CD14-positive monocyte (primary cell): ENCODE measurements around the gene MAPK12. TPM values are rescaled to one million over a fixed set of nuclear protein-coding genes. Genes with fewer than 3 reads are reported as not detected.

Source experiments
- DNase-seq, 3 donors: peaks; one replicate each; pipeline ENCODE4 v3.0.0-alpha.2; 2011 to 2022
- H2AFZ ChIP-seq: 2 replicates; pipeline ENCODE4 v1.6.0; 2012; ENCODE audit warnings: mild to moderate bottlenecking, low read depth, low read length, inconsistent platforms; ENCODE audit not compliant: insufficient read depth, poor library complexity, severe bottlenecking
- H3K27ac ChIP-seq, 2 donors: 1 replicate in 1 of 2; 2 replicates in 1 of 2; pipeline ENCODE4 v1.5.1; 2012 to 2013; ENCODE audit warnings: low read length in 2 of 2, control low read depth in 1 of 2, inconsistent platforms in 1 of 2, low read depth in 1 of 2, mild to moderate bottlenecking in 1 of 2
- H3K27me3 ChIP-seq, 2 donors: one replicate each; pipeline versions ENCODE4 v1.6.0 to v1.6.1; 2011 to 2013; ENCODE audit warnings: low read length in 2 of 2; ENCODE audit not compliant: control insufficient read depth in 2 of 2, insufficient read depth in 2 of 2
- H3K36me3 ChIP-seq, 2 donors: replicated peaks in 1 of 2; 1 replicate in 1 of 2; 2 replicates in 1 of 2; pipeline versions ENCODE4 v1.5.1 to v1.6.1; 2012 to 2013; ENCODE audit warnings: low read length in 2 of 2, control low read depth in 1 of 2, inconsistent platforms in 1 of 2, mild to moderate bottlenecking in 1 of 2; ENCODE audit not compliant: insufficient read depth in 2 of 2, control insufficient read depth in 1 of 2
- H3K4me1 ChIP-seq, 2 donors: 1 replicate in 1 of 2; 2 replicates in 1 of 2; pipeline versions ENCODE4 v1.5.1 to v1.6.1; 2012 to 2013; ENCODE audit warnings: low read length in 2 of 2, control low read depth in 1 of 2, inconsistent platforms in 1 of 2, mild to moderate bottlenecking in 1 of 2, moderate library complexity in 1 of 2; ENCODE audit not compliant: insufficient read depth in 2 of 2, control insufficient read depth in 1 of 2
- H3K4me2 ChIP-seq: replicated peaks from 2 replicates; pipeline ENCODE3; 2012; ENCODE audit warnings: low read length, moderate library complexity, mild to moderate bottlenecking; ENCODE audit not compliant: poor library complexity, severe bottlenecking; ENCODE audit errors: extremely low read depth
- H3K4me3 ChIP-seq, 3 experiments: fragments of 200-600 bp in 1 of 3; sonication (generic) in 1 of 3; replicated peaks in 1 of 3; 1 replicate in 2 of 3; 2 replicates in 1 of 3; pipeline ENCODE4 v1.5.1; 2011 to 2013; ENCODE audit warnings: low read length in 3 of 3, mild to moderate bottlenecking in 3 of 3, control low read depth in 2 of 3, low read depth in 2 of 3, inconsistent platforms in 1 of 3, moderate library complexity in 1 of 3
- H3K79me2 ChIP-seq: 2 replicates; pipeline ENCODE4 v1.6.0; 2012; ENCODE audit warnings: mild to moderate bottlenecking, control low read depth, inconsistent platforms, low read length, moderate library complexity; ENCODE audit not compliant: insufficient read depth
- H3K9ac ChIP-seq: 2 replicates; pipeline ENCODE4 v1.6.0; 2017; ENCODE audit warnings: low read length, mild to moderate bottlenecking; ENCODE audit not compliant: insufficient read depth, poor library complexity, severe bottlenecking
- H3K9me3 ChIP-seq, 2 donors: replicated peaks in 1 of 2; 1 replicate in 1 of 2; 2 replicates in 1 of 2; pipeline versions ENCODE4 v1.5.1 to v1.6.1; 2012 to 2013; ENCODE audit warnings: low read length in 2 of 2, control low read depth in 1 of 2; ENCODE audit not compliant: control insufficient read depth in 1 of 2, insufficient read depth in 1 of 2
- H4K20me1 ChIP-seq: 2 replicates; pipeline ENCODE4 v1.6.0; 2012; ENCODE audit warnings: mild to moderate bottlenecking, low read length, control low read depth, moderate library complexity; ENCODE audit not compliant: insufficient read depth
- H3K27ac Mint-ChIP-seq, 7 donors: one replicate each; pipeline ENCODE4 v1.8.0; 2020; ENCODE audit warnings: mild to moderate bottlenecking in 7 of 7, mixed read lengths in 7 of 7, moderate library complexity in 6 of 7, inconsistent platforms in 2 of 7
- H3K27me3 Mint-ChIP-seq, 3 donors: one replicate each; pipeline ENCODE4 v1.8.0; 2021 to 2022; ENCODE audit warnings: low read depth in 3 of 3, mild to moderate bottlenecking in 3 of 3, mixed read lengths in 3 of 3, moderate library complexity in 3 of 3, inconsistent platforms in 1 of 3
- H3K36me3 Mint-ChIP-seq, 2 donors: one replicate each; pipeline ENCODE4 v1.8.0; 2020; ENCODE audit warnings: mixed read lengths in 2 of 2, inconsistent platforms in 1 of 2, mild to moderate bottlenecking in 1 of 2
- H3K4me1 Mint-ChIP-seq: one replicate; pipeline ENCODE4 v1.8.0; 2020; ENCODE audit warnings: mild to moderate bottlenecking, mixed read lengths
- H3K4me3 Mint-ChIP-seq, 2 donors: one replicate each; pipeline ENCODE4 v1.8.0; 2020; ENCODE audit warnings: mild to moderate bottlenecking in 2 of 2, mixed read lengths in 2 of 2, moderate library complexity in 1 of 2
- H3K9me3 Mint-ChIP-seq, 7 donors: one replicate each; pipeline ENCODE4 v1.8.0; 2020 to 2022; ENCODE audit warnings: mixed read lengths in 7 of 7, mild to moderate bottlenecking in 6 of 7, moderate library complexity in 6 of 7, inconsistent platforms in 2 of 7
- CTCF ChIP-seq: fragments of 200-600 bp; IDR thresholded peaks from one replicate; pipeline ENCODE4 v1.8.0; 2022; ENCODE audit warnings: antibody characterized with exemption, mild to moderate bottlenecking
- WGBS: methylation state at CpG from one replicate; pipeline ENCODE4 v1.1.5; 2013; ENCODE audit warnings: missing lambda C conversion rate; ENCODE audit not compliant: insufficient coverage; 5-methylcytosine and 5-hydroxymethylcytosine counted together
- intact Hi-C, 2 donors: fragments of 100-400 bp; cut with micrococcal nuclease; formaldehyde crosslinking; loops; one replicate each; pipeline versions ENCODE4 v1.15.0 to v1.15.1; 2023
- polyA plus RNA-seq, 3 donors: library from polyadenylated mRNA; depleted of rRNA in 1 of 3; unstranded in 2 of 3; stranded (reverse) in 1 of 3; fragments of 300-500 nt in 2 of 3; fragments of >200 nt in 1 of 3; fragmentation: Illumina TruSeq in 2 of 3; gene quantifications; 1 replicate in 2 of 3; 2 replicates in 1 of 3; pipeline ENCODE4 v1.2.3, GENCODE V29; 2012 to 2021

The MAPK12 gene
- polyA plus RNA-seq, 3 donors: 0.06 to 3.2 (median 0.13) TPM

DNA sequence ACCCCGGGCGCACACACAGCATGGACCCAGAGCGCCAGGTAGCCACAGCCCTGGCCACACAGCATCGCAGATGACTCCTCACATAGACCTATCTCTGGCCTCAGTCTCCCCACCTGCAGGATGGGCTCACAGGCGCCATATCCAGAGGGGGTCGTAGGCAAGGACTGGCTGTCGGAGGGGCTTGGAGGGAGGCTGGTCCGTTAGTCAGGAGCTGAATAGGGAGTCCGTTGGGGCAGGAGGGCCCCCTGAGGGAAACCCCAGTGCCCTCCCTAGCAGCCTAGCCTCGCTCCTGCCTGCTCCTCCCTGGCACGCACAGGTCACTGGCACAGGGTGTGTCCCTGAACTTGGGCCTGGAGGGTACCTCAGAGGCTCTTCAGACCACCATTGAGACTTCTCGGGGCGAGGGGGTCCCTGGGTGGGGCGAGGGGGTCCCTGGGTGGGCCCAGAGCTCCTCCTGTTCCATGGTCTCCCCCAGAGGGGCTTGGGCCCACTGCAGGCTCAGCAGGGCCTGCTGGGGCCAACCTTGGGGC lies 44.0 kb upstream of the MAPK12 start:
- no peak for TF ChIP-seq CTCF
- Histone ChIP-seq H4K20me1 (peaks cover 63% of the 10 kb centered on the region), H3K4me3 (peak overlapping the region; percentile 90 to 100 (median 92)), H3K79me2 (peaks cover 66% of the 10 kb centered on the region), H2AFZ (no peak overlapping the region), H3K9me3 (no peaks in the 10 kb centered on the region), H3K27ac (peak overlapping the region; percentile 97 to 100), H3K4me2 (peak overlapping the region; percentile 93), H3K36me3 (peaks cover 7 to 14% of the 10 kb centered on the region in 2 donors), H3K27me3 (no peaks in the 10 kb centered on the region), H3K4me1 (peaks cover 73 to 78% of the 10 kb centered on the region in 2 donors), H3K9ac (peak overlapping the region; percentile 94)
- Mint-ChIP-seq H3K4me1 (peaks cover 64% of the 10 kb centered on the region), H3K4me3 (peak overlapping the region; percentile 96), H3K36me3 (peaks cover 8 to 23% of the 10 kb centered on the region in 2 donors), H3K27me3 (peaks cover 0 to 2% (median 1%) of the 10 kb centered on the region in 3 donors), H3K9me3 (peaks cover 0 to 2% (median 0%) of the 10 kb centered on the region in 7 donors), H3K27ac (peak overlapping the region; percentile 97 to 100 (median 100))
- DNase-seq: peak in 1 of 3 donors; percentile 69
- intact Hi-C loops: loop anchor here in 1 of 2 donors (10.0 kb wide), 1 partner anchor 341 kb away; the partner anchor contains the start of gene PIM3
- 67% methylated on average over 6 of the region's 14 CpGs for WGBS

DNA sequence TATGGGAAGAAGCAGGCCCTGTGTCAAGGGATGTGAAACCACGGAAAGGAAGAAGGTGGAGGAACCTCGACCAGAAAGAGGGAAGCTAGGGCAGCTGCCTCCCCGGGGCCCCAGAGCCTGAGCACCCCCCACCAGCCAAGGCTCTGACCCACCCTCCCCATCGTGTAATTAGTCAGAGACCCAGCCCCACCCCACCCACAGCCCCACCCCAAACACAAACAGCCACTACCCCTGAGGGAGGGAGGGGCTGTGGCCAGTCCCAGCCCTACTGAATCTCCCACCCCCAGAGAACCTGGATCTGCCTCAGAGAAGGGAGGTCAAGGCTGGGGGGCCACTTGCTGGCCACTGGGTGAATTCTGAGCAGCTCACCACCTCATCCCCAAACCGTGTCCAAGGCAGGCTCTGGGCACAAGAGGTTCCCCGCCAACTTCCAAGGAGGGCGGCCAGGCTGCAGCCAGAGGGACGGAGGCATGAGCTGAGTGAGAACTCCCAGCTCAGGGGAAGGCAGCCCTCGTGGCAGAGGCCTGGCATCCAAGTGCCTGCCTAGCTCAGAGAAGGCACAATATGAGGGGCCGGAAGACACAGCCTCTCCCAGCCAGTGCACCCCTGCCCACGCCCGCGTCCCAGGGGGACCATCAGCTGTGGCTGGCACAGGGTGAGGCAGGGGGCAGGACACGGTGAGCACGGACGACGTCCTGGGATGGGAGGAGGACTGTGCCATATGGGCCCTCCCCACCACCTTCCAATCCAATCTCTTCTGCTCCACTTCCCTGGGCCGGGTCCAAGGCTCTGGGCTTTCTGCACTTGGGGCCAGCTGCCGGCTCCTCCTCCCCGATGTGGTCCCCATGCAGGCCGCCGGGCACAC lies 43.3 kb upstream of the MAPK12 start:
- peak; percentile 93 to 95 (median 94) for DNase-seq
- H3K9ac ChIP-seq: peak overlapping the region; percentile 94
- no peak for TF ChIP-seq CTCF
- WGBS: 51% methylated on average over 15 of the region's 22 CpGs
- H3K4me1 ChIP-seq: peaks cover 75 to 80% of the 10 kb centered on the region in 2 donors
- H3K4me3 ChIP-seq: peak overlapping the region; percentile 90 to 100 (median 92)
- peaks cover 0 to 2% (median 1%) of the 10 kb centered on the region in 3 donors for H3K27me3 Mint-ChIP-seq
- peak overlapping the region; percentile 93 for H3K4me2 ChIP-seq
- intact Hi-C loops: loop anchor here in 1 of 2 donors (5.0 to 10.0 kb wide), 2 partner anchors 228 to 340 kb away; partner anchors contain the start of genes PIM3 and TYMP
- peak overlapping the region; percentile 96 for H3K4me3 Mint-ChIP-seq
- peaks cover 73% of the 10 kb centered on the region for H3K79me2 ChIP-seq
- peaks cover 7 to 14% of the 10 kb centered on the region in 2 donors for H3K36me3 ChIP-seq
- H3K27ac ChIP-seq: peak overlapping the region; percentile 97 to 100
- no peaks in the 10 kb centered on the region for H3K27me3 ChIP-seq
- peaks cover 70% of the 10 kb centered on the region for H4K20me1 ChIP-seq
- H3K36me3 Mint-ChIP-seq: peaks cover 8 to 23% of the 10 kb centered on the region in 2 donors
- peaks cover 60% of the 10 kb centered on the region for H3K4me1 Mint-ChIP-seq
- peak overlapping the region; percentile 99 to 100 (median 100) for H3K27ac Mint-ChIP-seq
- H3K9me3 Mint-ChIP-seq: peaks cover 0 to 2% (median 0%) of the 10 kb centered on the region in 7 donors
- no peak overlapping the region for H2AFZ ChIP-seq
- no peaks in the 10 kb centered on the region for H3K9me3 ChIP-seq
